ENCODE measurements around the gene MVB12B. TPM values are rescaled to one million over a fixed set of nuclear protein-coding genes. Genes with fewer than 3 reads are reported as not detected.

The MVB12B gene
- total and polyA plus RNA-seq, 2 of the 13 experiments (the other 11 are each of a cell fraction or from before 2014, with no cell fraction given): 12.1 to 30.1 TPM

DNA sequence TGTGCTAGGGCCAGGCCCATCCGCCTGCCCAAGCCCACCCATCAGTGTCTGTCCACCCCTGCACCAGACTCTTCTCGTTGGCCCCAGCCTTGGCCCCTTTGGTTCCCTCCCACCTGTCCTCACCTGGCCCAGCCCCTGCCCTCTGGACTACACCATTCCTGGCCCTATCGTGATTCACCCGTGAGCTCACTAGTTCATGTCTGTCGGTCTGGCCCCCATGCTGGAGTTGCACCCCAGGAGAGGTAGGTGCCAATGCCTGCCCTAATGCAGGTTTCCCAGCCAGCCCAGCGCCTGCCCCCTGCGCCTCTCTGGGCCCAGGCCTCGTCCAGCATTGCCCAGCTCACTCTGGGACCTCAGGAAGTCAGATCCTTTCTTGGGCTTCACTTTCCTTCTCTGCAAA is 171.7 kb downstream of the MVB12B start (continued):
- TF ChIP-seq, protein P1, sequence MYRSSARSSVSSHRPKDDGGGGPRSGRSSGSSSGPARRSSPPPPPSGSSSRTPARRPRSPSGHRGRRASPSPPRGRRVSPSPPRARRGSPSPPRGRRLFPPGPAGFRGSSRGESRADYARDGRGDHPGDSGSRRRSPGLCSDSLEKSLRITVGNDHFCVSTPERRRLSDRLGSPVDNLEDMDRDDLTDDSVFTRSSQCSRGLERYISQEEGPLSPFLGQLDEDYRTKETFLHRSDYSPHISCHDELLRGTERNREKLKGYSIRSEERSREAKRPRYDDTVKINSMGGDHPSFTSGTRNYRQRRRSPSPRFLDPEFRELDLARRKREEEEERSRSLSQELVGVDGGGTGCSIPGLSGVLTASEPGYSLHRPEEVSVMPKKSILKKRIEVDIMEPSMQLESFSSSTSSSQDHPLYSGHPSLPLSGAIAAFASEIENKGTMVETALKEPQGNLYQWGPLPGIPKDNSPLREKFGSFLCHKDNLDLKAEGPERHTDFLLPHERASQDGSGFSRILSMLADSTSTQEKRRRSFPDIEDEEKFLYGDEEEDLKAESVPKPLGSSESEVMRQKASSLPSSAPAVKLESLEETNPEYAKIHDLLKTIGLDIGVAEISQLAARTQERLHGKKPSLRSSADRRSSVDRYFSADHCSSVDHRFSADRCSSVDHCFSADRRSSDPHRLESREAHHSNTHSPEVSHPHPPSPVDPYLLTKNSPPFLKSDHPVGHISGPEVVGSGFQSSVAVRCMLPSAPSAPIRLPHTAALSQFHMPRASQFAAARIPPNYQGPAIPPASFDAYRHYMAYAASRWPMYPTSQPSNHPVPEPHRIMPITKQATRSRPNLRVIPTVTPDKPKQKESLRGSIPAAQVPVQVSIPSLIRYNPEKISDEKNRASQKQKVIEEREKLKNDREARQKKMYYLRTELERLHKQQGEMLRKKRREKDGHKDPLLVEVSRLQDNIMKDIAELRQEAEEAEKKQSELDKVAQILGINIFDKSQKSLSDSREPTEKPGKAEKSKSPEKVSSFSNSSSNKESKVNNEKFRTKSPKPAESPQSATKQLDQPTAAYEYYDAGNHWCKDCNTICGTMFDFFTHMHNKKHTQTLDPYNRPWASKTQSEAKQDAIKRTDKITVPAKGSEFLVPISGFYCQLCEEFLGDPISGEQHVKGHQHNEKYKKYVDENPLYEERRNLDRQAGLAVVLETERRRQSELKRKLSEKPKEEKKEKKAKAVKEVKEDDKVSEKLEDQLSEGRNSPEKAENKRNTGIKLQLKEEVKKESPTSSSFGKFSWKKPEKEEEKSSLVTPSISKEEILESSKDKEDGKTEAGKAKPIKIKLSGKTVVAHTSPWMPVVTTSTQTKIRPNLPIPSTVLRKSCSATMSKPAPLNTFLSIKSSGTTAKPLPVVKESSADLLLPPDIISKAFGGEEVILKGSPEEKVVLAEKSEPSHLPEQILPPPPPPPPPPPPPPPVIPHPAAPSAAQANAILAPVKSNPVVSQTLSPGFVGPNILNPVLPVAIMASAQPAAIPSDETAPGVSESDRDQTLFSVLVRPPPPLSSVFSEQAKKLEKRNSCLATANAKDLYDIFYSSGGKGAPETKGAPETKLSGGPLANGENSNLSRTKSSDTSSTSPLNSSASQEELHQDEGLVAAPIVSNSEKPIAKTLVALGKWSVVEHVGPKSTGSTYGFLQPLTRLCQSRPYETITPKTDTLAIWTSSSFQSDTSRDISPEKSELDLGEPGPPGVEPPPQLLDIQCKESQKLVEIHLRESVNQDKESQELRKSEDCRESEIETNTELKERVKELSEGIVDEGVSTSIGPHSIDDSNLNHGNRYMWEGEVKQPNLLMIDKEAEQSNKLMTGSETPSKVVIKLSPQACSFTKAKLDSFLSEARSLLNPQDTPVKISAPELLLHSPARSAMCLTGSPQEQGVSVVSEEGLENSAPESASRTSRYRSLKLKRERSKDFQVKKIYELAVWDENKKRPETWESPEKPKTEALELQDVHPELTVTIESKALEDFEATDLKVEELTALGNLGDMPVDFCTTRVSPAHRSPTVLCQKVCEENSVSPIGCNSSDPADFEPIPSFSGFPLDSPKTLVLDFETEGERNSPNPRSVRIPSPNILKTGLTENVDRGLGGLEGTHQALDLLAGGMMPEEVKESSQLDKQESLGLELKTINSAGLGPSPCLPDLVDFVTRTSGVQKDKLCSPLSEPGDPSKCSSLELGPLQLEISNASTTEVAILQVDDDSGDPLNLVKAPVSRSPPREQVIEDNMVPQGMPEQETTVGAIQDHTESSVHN (CRISPR knock-in tag; IDR thresholded peaks at IDR 0.05): no peak
- TF ChIP-seq NFE2 (CRISPR knock-in tag; IDR thresholded peaks at IDR 0.05): no peak
- TF ChIP-seq HNF4A (CRISPR knock-in tag; IDR thresholded peaks at IDR 0.05): no peak
- no peak for TF ChIP-seq ZNF205 (CRISPR knock-in tag; IDR thresholded peaks at IDR 0.05)
